HCT116 (cell line): ENCODE results near the gene TMEM150A. TPM values are rescaled to one million over a fixed set of nuclear protein-coding genes. Genes with fewer than 3 reads are reported as not detected.

Experiments used
- ATAC-seq: fragments of 200-7000 bp; cut with Tn5 transposase; 2 replicates; pipeline ENCODE4 v1.9.1; 2020; ENCODE audit warnings: mild to moderate bottlenecking, moderate library complexity
- BruUV-seq: library from RNA; stranded (reverse); fragments of 400-500 nt; replicated peaks from 2 replicates; lab custom pipeline; 2021; lab: Mats Ljungman, UMichigan
- CTCF ChIA-PET: fragments of 300-600 bp; sonication (Branson Sonifier 250); formaldehyde crosslinking; loops from one replicate; lab custom pipeline; 2021; ENCODE audit warnings: antibody characterized with exemption; lab: Charles Lee
- POLR2A ChIA-PET: fragments of 300-600, 350-600 bp; sonication (Branson Sonifier 250); formaldehyde crosslinking; loops from one replicate; lab custom pipeline; 2021; ENCODE audit warnings: antibody characterized with exemption; lab: Charles Lee
- RAD21 ChIA-PET, 2 experiments: fragments of 300-600 bp; sonication (Branson Sonifier 250); formaldehyde crosslinking; loops; one replicate each; lab custom pipeline; 2023; ENCODE audit warnings: low total read pairs in 2 of 2; ENCODE audit not compliant: uncharacterized antibody in 2 of 2, unreplicated experiment in 2 of 2, low non-redundant PET in 1 of 2; lab: Charles Lee
- DNase-seq: peaks from one replicate; pipeline ENCODE4 v3.0.0-alpha.2; 2010; ENCODE audit warnings: low read depth, low spot score
- H2AFZ ChIP-seq: fragments of 200-600 bp; shearing (Covaris generic), sonication (generic); 2 replicates; pipeline ENCODE4 v1.6.1; 2017; ENCODE audit warnings: low read depth, mixed run types, mixed read lengths, antibody characterized with exemption, low read length; ENCODE audit not compliant: poor library complexity, severe bottlenecking
- H3K27ac ChIP-seq: 2 replicates; pipeline ENCODE4 v1.5.1; 2012; ENCODE audit warnings: low read depth, low read length
- H3K27me3 ChIP-seq: fragments of 200-600 bp; sonication (generic); 2 replicates; pipeline ENCODE4 v1.6.1; 2016; ENCODE audit warnings: mixed run types, low read length, mixed read lengths; ENCODE audit not compliant: insufficient read depth
- H3K36me3 ChIP-seq, 2 experiments: fragments of 200-500 bp in 1 of 2; fragments of 200-600 bp in 1 of 2; sonication (Bioruptor generic) in 1 of 2; sonication (generic) in 1 of 2; 2 replicates each; pipeline versions ENCODE4 v1.5.1 to v1.6.1; 2014 to 2016; ENCODE audit warnings: low read length in 2 of 2, inconsistent platforms in 1 of 2, mixed read lengths in 1 of 2, mixed run types in 1 of 2; ENCODE audit not compliant: insufficient read depth in 2 of 2, control insufficient read depth in 1 of 2
- H3K4me1 ChIP-seq, 2 experiments: fragments of 200-600 bp in 1 of 2; sonication (generic) in 1 of 2; 2 replicates each; pipeline versions ENCODE4 v1.5.1 to v1.6.1; 2012 to 2017; ENCODE audit warnings: low read length in 2 of 2, inconsistent platforms in 1 of 2, mild to moderate bottlenecking in 1 of 2, mixed read lengths in 1 of 2, mixed run types in 1 of 2, moderate library complexity in 1 of 2; ENCODE audit not compliant: insufficient read depth in 2 of 2, control insufficient read depth in 1 of 2
- H3K4me2 ChIP-seq: fragments of 200-600 bp; sonication (generic); 2 replicates; pipeline ENCODE4 v1.6.1; 2017; ENCODE audit warnings: mixed run types, low read length, mixed read lengths
- H3K4me3 ChIP-seq, 2 experiments: fragments of 200-600 bp in 1 of 2; sonication (generic) in 1 of 2; replicated peaks in 1 of 2; 2 replicates each; pipeline ENCODE4 v1.5.1; 2011 to 2016; ENCODE audit warnings: low read length in 2 of 2, control low read depth in 1 of 2, low read depth in 1 of 2, mild to moderate bottlenecking in 1 of 2, mixed read lengths in 1 of 2, mixed run types in 1 of 2
- H3K79me2 ChIP-seq: fragments of 200-600 bp; sonication (generic); 2 replicates; pipeline ENCODE4 v1.6.1; 2017; ENCODE audit warnings: mild to moderate bottlenecking, mixed run types, low read length, moderate library complexity, mixed read lengths; ENCODE audit not compliant: insufficient read depth
- H3K9ac ChIP-seq: fragments of 200-600 bp; sonication (generic); 2 replicates; pipeline ENCODE4 v1.6.1; 2016; ENCODE audit warnings: low read length, mixed read lengths
- H3K9me2 ChIP-seq: fragments of 200-600 bp; sonication (generic), shearing (Covaris generic); 2 replicates; pipeline ENCODE4 v1.6.1; 2017; ENCODE audit warnings: mixed run types, mild to moderate bottlenecking, moderate library complexity; ENCODE audit not compliant: insufficient read depth
- H3K9me3 ChIP-seq, 2 experiments: fragments of 200-500 bp in 1 of 2; fragments of 200-600 bp in 1 of 2; sonication (Bioruptor generic) in 1 of 2; sonication (generic) in 1 of 2; 2 replicates each; pipeline ENCODE4 v1.6.1; 2014 to 2017; ENCODE audit warnings: low read length in 2 of 2, mixed read lengths in 2 of 2, inconsistent platforms in 1 of 2, low read depth in 1 of 2, mild to moderate bottlenecking in 1 of 2, mixed run types in 1 of 2, moderate library complexity in 1 of 2; ENCODE audit not compliant: control insufficient read depth in 1 of 2, insufficient read depth in 1 of 2
- H4K20me1 ChIP-seq: fragments of 200-600 bp; sonication (generic), shearing (Covaris generic); 2 replicates; pipeline ENCODE4 v1.6.1; 2017; ENCODE audit warnings: mixed run types, mild to moderate bottlenecking, moderate library complexity; ENCODE audit not compliant: insufficient read depth
- CEBPB ChIP-seq: IDR thresholded peaks from 2 replicates; pipeline ENCODE4 v1.6.1; 2012; ENCODE audit warnings: low read depth
- FOSL1 ChIP-seq: IDR thresholded peaks from 2 replicates; pipeline ENCODE4 v1.6.1; 2012; ENCODE audit warnings: low read depth
- JUND ChIP-seq: IDR thresholded peaks from 2 replicates; pipeline ENCODE4 v1.6.1; 2012
- POLR2A ChIP-seq: IDR thresholded peaks from 2 replicates; pipeline ENCODE4 v1.7.0; 2011; ENCODE audit warnings: borderline replicate concordance; ENCODE audit not compliant: insufficient read depth, insufficient read length; ENCODE audit errors: extremely low read depth
- SRF ChIP-seq: IDR thresholded peaks from 2 replicates; pipeline ENCODE4 v1.6.1; 2012; ENCODE audit warnings: low read depth
- ZNF274 ChIP-seq: fragments of 200-500 bp; sonication (Bioruptor generic); IDR thresholded peaks from 2 replicates; pipeline ENCODE4 v1.6.1; 2014; ENCODE audit warnings: mild to moderate bottlenecking, low read depth, low read length, inconsistent platforms
- intact Hi-C: fragments of 100-400 bp; cut with micrococcal nuclease; formaldehyde crosslinking; loops from 2 replicates; pipeline ENCODE4 v1.10.0; 2022
- total RNA-seq: library from RNA; stranded (reverse); gene quantifications from one replicate; pipeline ENCODE4 v1.2.1, GENCODE V29; 2021; ENCODE audit not compliant: unreplicated experiment
- TF ChIP-seq, protein P1 (sequence below): IDR thresholded peaks from 2 replicates; pipeline ENCODE4 v1.6.1; 2011; ENCODE audit warnings: mild to moderate bottlenecking, low read length, moderate library complexity; ENCODE audit not compliant: insufficient replicate concordance; ENCODE audit errors: extremely low read depth

Gene TMEM150A
- total RNA-seq, 1 experiment from 2014 or later = 9.9 TPM

- Histone ChIP-seq H3K27me3 (no peaks in the 10 kb centered on the region), H3K9ac (no peak overlapping the region), H3K27ac (no peak overlapping the region), H3K36me3 (peaks cover 4 to 5% of the 10 kb centered on the region in 2 experiments; a peak in 3 of 4 replicates), H2AFZ (no peak overlapping the region), H3K79me2 (peaks cover 18% of the 10 kb centered on the region), H3K4me2 (no peak overlapping the region), H4K20me1 (no peaks in the 10 kb centered on the region), H3K4me1 (peaks cover 11 to 29% of the 10 kb centered on the region in 2 experiments), H3K4me3 (no peak overlapping the region), H3K9me2 (no peaks in the 10 kb centered on the region), H3K9me3 (no peaks in the 10 kb centered on the region)
- TF ChIP-seq CEBPB = no peak
- TF ChIP-seq JUND = no peak
- TF ChIP-seq SRF = no peak
- TF ChIP-seq POLR2A = no peak
- TF ChIP-seq FOSL1 = no peak
- TF ChIP-seq, protein P1, sequence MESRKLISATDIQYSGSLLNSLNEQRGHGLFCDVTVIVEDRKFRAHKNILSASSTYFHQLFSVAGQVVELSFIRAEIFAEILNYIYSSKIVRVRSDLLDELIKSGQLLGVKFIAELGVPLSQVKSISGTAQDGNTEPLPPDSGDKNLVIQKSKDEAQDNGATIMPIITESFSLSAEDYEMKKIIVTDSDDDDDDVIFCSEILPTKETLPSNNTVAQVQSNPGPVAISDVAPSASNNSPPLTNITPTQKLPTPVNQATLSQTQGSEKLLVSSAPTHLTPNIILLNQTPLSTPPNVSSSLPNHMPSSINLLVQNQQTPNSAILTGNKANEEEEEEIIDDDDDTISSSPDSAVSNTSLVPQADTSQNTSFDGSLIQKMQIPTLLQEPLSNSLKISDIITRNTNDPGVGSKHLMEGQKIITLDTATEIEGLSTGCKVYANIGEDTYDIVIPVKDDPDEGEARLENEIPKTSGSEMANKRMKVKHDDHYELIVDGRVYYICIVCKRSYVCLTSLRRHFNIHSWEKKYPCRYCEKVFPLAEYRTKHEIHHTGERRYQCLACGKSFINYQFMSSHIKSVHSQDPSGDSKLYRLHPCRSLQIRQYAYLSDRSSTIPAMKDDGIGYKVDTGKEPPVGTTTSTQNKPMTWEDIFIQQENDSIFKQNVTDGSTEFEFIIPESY = no peak
- no peak for TF ChIP-seq ZNF274
- CTCF ChIA-PET = no interaction called here
- POLR2A ChIA-PET = no interaction called here
- DNase-seq (no peak), ATAC-seq (no peak)
- intact Hi-C loops = loop anchor here (5.0 kb wide), 1 partner anchor 187 kb away; the partner anchor contains the start of gene CAPG
- BruUV-seq = no TSS peak
- RAD21 ChIA-PET = no interaction called here
Measured at GRCh38 chr2:85599468-85600234, 2.8 kb downstream of the TMEM150A start.
